Epithelial cell of proximal tubule (primary cell): ENCODE measurements around the gene KRTAP10-8. TPM values are rescaled to one million over a fixed set of nuclear protein-coding genes. Genes with fewer than 3 reads are reported as not detected.
"Not testable (repeated sequence)": the region's sequence is repeated elsewhere in the genome, so short reads cannot be mapped to it uniquely, and the experiment has no call there.

Experiments
- DNase-seq: peaks from one replicate; pipeline ENCODE4 v3.0.0-alpha.2; 2011; ENCODE audit warnings: low read depth
- H3K4me3 ChIP-seq: 2 replicates; pipeline ENCODE4 v1.5.1; 2011; ENCODE audit warnings: low read depth, mild to moderate bottlenecking, low read length
- total RNA-seq: library from RNA; depleted of rRNA; stranded (reverse); fragments of >200 nt; gene quantifications from 2 replicates; pipeline ENCODE4 v1.2.3, GENCODE V29; 2015
- TF ChIP-seq, protein P1 (sequence below): conservative IDR thresholded peaks from 2 replicates; pipeline ENCODE4 v1.5.1; 2012; ENCODE audit warnings: low read depth, mild to moderate bottlenecking, low read length

KRTAP10-8 gene
- total RNA-seq, 1 donor from 2014 or later, result not detected

DNA sequence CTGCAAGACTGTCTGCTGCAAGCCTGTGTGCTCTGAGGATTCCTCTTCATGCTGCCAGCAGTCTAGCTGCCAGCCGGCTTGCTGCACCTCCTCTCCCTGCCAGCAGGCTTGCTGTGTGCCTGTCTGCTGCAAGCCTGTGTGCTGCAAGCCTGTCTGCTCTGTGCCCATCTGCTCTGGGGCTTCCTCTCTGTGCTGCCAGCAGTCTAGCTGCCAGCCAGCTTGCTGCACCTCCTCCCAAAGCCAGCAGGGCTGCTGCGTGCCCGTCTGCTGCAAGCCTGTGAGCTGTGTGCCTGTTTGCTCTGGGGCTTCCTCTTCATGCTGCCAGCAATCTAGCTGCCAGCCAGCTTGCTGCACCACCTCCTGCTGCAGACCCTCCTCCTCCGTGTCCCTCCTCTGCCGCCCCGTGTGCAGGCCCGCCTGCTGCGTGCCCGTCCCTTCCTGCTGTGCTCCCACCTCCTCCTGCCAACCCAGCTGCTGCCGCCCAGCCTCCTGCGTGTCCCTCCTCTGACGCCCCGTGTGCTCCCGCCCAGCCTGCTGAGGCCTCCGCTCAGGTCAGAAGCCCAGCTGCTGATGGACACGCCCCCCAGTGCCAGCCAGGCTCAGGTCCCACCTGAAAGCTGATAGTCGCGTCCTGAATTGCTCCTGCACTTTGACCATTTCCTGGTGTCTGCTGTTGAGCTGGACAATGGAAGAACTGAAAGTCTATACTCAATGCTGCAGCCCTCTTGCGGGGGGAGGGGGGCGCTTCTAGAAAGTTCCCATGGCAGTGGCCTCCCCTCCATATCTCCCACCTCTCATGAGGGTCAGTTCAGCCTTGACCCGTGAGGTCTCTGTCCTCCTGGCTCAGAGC is 37.2 kb upstream of the KRTAP10-8 start:
- TF ChIP-seq, protein P1, sequence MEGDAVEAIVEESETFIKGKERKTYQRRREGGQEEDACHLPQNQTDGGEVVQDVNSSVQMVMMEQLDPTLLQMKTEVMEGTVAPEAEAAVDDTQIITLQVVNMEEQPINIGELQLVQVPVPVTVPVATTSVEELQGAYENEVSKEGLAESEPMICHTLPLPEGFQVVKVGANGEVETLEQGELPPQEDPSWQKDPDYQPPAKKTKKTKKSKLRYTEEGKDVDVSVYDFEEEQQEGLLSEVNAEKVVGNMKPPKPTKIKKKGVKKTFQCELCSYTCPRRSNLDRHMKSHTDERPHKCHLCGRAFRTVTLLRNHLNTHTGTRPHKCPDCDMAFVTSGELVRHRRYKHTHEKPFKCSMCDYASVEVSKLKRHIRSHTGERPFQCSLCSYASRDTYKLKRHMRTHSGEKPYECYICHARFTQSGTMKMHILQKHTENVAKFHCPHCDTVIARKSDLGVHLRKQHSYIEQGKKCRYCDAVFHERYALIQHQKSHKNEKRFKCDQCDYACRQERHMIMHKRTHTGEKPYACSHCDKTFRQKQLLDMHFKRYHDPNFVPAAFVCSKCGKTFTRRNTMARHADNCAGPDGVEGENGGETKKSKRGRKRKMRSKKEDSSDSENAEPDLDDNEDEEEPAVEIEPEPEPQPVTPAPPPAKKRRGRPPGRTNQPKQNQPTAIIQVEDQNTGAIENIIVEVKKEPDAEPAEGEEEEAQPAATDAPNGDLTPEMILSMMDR, result no peak
- no peak overlapping the region for H3K4me3 ChIP-seq
- DNase-seq, result no peak

DNA sequence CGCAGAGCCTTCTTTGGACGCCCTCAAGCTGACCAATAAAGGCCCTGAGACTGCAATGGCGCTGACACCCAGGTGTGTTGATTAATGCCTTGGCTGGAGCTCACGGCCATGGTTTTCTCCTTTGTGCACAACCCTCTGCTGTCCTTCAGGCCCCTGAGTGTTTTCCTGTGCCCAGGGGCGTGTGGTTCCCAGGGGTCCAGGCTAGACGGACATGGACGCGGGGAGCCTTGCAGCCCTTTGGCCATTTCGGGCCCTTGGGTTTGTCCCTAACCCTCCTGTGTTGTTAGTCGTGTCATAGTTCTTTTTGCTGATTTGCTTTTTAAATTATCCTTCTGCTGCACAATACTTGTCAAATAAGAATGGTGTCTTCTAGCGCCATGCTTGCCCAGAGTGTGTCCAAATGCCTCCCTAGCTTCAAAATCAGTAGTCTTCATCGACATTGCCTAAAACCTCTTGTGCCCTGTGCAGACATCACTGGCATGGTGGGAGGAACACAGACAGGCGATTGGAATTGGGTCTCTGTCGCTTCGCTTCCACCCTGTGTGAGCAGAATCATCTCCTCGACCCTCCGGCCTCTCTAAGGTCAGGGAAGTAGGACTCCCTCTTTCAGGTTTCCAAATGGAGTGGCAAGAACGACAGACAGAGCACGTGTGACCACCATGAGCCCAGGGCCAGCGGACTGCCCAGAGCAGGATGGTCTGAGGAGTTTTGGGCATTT is 36.4 kb upstream of the KRTAP10-8 start:
- H3K4me3 ChIP-seq, result no peak overlapping the region
- TF ChIP-seq, protein P1, result no peak
- no peak for DNase-seq

DNA sequence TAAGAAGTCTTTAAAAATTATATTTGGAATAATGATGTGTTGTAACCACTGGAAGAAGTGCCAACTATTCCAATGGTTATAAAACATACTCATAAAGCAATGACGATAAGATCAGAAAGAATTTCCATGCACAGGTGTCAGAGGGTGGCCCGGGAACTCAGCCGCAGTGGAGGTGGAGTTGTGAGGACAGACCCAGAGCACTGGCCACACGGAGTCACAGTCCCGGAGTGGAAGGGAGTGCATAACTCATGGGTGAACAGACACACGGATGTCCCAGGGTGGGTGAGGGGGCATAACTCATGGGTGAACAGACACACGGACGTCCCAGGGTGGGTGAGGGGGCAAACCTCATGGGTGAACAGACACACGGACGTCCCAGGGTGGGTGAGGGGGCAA is 35.9 kb upstream of the KRTAP10-8 start:
- TF ChIP-seq, protein P1, result no peak
- DNase-seq, result no peak
- H3K4me3 ChIP-seq, result no peak overlapping the region

DNA sequence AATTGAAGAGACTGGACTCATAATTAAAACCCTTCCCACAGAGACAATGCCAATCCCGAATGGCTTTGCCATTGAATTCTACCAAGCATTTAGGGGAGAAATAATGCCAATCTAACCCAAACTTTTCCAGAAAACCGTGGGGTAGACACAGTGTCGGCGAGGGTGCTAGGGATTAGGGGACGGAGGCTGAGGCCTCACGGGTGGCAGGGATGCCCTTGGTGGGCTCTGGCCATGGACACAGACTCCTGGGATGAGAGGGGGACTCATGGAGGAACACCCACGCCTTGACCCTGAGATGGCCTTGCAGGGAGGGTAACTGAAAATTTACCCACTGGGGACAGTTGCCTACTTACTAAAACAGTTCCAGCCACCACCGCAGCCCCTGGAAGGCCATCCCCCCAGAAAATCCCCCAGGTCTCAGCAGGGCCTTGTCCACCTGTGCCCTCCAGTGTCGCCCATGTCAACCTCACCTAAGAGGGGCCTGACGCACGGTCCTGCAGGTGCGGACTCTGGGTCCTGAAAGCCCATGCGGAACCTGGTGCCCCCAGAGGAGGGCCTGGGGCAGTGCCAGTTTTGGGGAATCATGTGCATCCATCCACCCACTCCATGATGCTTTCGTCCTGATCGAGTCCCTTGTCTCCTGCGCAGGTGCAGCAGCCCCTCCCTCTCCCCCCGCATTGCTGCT is 33.4 kb upstream of the KRTAP10-8 start:
- no peak for DNase-seq
- TF ChIP-seq, protein P1, result no peak
- no peak overlapping the region for H3K4me3 ChIP-seq

DNA sequence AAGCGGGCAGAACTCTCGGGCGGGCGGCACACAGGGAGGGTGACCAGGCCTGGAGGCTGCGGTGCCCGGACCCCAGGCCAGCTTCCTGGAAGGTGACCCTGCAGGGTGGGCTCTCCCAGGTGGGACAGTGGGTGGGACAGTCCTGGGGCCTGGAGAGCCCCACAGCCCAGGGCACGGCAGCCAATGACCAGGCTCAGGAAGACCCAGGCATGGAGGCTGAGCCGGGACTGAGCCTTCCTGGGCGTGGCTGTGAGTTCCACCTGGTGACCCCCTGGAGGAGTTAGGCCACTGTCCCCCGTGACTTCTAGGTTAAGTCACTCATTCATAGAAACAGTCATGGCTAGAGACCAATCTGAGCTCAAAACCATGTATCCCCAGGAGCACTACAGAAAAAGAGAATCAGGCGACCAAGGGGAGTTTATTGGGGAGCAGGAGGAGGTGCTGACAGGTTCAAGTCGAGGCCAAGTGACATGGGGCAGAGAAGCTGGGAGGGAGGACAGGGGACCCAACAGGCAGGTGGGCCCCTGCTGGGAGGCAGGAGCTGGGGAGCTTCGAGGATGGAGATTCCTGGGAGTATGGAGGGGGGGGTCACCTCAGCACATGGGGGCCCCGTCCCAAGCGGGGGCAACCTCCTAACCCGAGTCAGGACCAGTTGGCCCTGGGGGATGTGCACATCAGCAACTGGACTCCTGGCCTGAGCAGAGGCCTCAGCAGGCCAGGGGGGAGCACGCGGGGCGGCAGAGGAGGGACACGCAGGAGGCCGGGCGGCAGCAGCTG is 32.6 kb upstream of the KRTAP10-8 start:
- DNase-seq, result no peak
- TF ChIP-seq, protein P1, result no peak
- no peak overlapping the region for H3K4me3 ChIP-seq

DNA sequence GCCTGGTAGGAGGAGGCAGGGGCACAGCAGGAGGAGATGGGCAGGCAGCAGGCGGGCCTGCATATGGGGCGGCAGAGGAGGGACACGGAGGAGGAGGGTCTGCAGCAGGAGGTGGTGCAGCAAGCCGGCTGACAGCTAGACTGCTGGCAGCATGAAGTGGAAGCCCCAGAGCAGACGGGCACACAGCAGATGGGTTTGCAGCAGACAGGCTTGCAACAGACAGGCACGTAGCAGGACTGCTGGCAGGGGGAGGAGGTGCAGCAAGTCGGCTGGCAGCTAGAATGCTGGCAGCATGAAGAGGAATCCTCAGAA is 32.1 kb upstream of the KRTAP10-8 start:
- DNase-seq, result no peak
- H3K4me3 ChIP-seq, result no peak overlapping the region
- TF ChIP-seq, protein P1, result no peak

DNA sequence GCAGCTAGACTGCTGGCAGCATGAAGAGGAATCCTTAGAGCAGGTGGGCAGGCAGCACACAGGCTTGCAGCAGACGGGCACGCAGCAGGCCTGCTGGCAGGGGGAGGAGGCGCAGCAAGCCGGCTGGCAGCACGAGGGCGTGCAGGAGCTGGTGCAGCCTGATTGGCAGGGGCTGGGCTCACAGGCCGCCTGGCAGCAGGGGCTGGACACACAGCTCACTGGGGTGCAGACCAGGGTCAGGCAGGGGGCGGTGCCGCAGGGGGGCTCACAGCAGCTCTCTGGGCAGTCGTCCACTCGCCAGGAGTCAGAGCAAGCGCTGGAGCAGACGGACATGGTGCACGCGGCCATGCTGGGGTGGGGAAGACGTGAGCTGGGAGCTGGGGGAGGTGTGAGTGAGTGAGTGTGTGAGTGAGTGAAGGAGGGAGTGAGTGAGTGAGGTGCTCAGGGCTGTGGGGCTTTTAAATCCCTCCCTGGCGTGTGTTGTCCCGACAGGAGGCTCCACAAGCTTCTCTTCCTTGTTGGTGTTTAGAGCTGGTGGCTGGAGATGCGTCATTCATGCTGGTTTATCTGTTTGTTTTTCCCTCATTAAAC is 31.6 kb upstream of the KRTAP10-8 start, which contains the start of gene KRTAP10-5:
KRTAP10-5 (minus strand) TSS at position 374 of the 591 bp plus-strand sequence; CDS start at position 348, 26 bp downstream.
- not testable (repeated sequence) for H3K4me3 ChIP-seq, DNase-seq
